GM21737 (cell line): ENCODE measurements around the gene PDZD7.
A peak's percentile ranks its signal among the peaks of the same experiment; 100 is the strongest.
"Not testable (repeated sequence)": the region's sequence is repeated elsewhere in the genome, so short reads cannot be mapped to it uniquely, and the experiment has no call there.

ENCODE experiments used
- ATAC-seq: cut with Tn5 transposase; IDR thresholded peaks from one replicate; pipeline ENCODE4 v1.9.1; 2021; ENCODE audit warnings: mild to moderate bottlenecking, moderate library complexity; ENCODE audit not compliant: unreplicated experiment

Gene PDZD7

DNA sequence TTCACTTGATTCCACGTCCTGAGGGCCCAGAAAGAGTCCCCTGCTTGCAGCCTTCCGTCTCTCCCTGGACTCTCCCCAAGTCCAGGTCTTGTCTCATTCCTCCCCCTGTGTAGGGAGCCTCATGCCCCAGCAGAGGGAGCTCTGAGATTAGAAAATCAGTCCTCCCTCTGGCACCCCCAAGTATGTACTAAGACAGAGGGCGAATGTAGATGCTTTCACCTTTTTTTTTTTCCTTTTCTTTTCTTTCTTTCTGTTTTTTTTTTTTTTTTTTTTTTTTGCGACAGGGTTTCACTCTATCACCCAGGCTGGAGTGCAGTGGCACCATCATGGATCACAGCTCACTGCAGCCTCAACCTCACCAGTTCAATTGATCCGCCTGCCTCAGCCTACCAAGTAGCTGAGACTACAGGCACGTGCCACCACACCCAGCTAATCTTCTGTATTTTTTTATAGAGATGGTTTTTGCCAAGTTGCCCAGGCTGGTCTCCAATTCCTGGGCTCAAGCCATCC lies 10.4 kb upstream of the PDZD7 start:
- peak; percentile 69 for ATAC-seq

DNA sequence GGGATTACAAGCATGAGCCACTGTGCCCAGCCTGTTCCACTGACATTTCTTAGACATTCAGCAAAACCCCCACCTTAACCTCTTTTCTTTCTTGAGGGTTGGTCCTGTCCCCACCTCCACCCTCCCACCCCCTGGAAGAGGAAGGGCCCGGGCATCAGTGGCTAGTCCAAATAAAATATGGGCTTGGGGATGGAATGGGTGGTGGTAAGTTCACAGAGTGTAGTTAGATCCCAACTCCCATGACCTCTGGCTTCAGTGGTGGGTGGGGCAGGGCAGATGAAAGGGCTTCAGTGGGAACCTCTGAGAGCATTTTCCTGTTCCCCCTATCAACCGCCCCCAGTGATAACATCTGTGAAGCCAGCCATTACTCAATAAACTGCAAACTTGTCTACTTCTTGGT lies 9.9 kb upstream of the PDZD7 start:
- ATAC-seq: no peak

DNA sequence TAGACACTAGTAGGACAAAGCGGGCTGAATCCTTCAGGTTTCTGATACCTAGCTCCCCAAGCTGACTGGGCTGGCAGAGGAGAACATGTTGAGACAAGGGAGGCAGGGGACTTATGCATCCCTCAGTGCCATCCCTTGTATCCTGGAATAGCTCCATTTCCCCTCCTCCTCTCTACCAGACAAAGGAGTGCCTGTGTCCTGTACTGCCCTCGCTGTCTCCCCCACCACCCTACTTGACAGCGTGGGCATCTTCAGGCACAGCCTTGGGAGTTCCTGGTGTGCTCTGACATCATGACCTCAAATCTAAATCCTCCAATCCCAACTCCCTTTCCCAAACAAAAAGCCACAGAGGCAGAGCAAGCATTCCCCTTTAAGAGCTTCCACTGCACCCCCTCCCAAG lies 9.1 kb upstream of the PDZD7 start:
- no peak for ATAC-seq

DNA sequence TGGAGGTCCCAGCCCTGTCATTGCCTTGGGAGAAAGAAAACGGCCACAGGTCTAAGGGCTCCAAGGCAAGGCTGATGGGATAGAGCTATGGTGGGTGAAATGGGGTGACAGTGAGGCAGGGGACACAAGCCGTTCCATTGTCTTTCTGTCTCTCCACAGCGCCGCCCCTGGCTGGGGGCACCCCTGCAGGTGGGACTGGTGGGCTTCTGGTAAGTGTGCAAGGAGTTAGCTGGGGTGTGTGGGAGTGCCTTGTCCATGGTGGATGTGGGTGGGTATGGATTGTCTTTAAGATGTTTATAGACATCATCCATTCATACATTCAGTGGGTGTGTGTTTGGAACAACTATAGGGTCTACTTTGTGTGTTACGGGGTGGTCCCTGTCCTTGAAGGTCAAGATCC lies 7.6 kb upstream of the PDZD7 start:
- ATAC-seq: no peak

DNA sequence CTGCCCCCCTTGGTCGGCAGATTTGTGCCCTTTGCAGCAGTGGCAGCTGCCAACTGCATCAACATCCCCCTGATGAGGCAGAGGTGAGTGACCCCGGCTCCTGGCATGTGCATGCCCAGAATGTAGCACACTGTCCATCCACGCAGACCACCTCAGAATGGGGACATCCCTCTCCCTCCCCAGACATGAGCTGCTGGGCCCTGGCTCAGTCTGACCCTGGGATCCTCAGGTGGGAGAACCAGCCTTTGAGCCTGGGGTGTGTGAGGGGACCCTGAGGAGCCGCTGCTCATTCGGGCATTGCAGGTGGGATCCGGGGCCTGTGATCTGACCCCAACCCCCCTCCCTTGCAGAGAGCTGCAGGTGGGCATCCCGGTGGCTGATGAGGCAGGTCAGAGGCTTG lies 5.8 kb upstream of the PDZD7 start:
- no peak for ATAC-seq

DNA sequence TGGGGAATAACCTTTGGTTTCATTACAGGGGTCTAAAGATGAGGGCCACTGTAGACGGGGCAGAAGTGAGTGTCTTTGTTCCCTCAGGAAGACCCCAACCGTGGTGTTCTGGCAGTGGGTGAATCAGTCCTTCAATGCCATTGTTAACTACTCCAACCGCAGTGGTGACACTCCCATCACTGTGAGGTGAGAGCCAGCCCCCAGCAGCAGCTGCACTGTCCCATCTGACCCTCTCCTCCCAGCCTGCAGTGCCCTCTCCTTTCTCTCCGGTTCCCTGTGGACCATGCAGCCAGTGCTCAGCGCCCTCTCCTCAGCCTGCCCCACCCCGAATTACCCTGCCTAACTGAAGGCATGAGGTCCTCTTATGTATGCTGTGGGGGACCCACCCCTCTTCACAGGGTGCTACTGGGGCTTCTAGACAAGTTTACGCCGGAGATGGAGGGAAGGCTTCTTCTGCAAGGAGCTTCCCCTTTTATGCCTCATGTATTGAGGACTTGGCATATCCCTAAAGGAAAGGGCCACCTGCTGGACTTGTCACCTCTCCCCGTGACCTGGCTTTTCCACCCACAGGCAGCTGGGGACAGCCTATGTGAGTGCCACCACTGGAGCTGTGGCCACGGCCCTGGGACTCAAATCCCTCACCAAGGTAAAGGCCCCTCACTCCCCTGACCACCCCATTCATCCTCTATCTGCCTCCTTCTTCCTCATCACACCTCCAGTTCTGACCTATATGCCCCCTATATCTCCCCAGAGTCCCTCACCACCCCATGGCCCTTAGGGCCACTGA lies 5.2 kb upstream of the PDZD7 start:
- no peak for ATAC-seq

DNA sequence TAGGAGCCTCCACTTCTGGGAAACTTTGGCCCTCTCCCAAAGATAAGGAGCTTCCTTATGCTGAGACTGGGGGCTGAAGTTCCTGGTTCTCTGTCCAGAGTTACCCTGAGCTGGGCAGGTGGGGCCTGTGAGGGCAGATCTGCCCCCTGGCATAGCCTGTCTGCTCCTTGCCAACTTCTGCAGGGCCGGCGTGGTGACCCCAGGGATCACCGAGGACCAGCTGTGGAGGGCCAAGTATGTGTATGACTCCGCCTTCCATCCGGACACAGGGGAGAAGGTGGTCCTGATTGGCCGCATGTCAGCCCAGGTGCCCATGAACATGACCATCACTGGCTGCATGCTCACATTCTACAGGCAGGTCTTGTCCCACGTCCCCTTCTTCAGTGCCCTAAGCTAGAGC lies 4.4 kb upstream of the PDZD7 start:
- ATAC-seq: no peak

DNA sequence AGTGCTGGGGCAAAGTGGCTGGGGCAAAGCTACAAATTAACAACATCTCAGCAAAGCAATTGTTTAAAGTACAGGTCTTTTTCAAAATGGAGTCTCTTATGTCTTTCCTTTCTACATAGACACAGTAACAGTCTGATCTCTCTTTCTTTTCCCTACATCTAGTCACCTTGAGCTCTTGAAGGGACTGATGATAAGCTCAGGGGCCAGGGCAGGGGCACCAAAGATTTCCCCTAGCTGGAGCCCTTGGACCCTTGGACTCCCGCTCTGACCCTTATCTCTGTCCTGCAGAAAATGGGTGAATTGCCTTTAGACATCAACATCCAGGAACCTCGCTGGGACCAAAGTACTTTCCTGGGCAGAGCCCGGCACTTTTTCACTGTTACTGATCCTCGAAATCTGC lies 3.5 kb upstream of the PDZD7 start:
- not testable (repeated sequence) for ATAC-seq

DNA sequence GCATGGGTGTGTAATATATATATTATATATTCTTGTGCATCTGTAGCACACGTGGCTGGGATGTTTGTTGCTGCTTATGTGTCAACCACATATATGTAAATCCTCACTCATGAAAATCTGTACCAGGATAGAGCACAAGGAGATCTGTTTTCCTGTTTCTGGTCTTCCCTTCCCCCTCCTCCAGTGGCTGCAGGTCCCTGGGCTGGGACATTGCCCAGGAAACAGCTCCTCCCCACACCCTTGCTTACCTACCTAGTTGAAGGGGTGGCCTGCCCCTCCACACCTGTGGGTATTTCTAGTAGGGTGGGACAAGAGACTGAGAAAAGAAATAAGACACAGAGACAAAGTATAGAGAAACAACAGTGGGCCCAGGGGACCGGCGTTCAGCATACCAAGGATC lies 2.3 kb upstream of the PDZD7 start:
- no peak for ATAC-seq

DNA sequence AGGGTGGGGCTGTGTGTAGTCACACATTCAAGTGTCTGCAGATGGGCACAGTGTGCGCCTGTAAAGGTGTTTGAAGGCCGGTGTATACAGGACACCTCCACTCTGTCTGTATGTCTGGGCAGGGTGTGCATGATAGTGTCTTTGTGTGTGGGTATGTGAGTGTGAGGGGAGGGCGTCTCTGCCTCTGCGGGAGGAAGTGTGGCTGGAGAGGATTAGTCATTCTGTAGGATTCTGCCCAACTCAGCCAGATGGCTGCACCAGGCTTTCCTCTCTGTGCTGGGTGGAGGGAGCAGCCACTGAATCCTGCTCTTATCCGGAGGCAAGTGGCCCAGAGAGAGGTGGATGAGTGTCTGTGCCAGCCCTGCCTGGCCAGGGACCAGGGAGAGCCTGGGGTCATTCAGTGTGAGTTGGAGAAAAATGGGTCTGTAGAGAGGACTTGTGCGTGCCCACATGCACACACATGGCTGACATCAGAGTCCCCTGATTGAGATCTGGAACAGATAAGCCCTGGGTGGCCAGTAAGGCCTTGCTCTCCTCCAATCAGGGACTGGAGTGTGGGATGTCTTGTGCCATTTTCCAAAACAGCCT lies 1.8 kb upstream of the PDZD7 start:
- no peak for ATAC-seq

DNA sequence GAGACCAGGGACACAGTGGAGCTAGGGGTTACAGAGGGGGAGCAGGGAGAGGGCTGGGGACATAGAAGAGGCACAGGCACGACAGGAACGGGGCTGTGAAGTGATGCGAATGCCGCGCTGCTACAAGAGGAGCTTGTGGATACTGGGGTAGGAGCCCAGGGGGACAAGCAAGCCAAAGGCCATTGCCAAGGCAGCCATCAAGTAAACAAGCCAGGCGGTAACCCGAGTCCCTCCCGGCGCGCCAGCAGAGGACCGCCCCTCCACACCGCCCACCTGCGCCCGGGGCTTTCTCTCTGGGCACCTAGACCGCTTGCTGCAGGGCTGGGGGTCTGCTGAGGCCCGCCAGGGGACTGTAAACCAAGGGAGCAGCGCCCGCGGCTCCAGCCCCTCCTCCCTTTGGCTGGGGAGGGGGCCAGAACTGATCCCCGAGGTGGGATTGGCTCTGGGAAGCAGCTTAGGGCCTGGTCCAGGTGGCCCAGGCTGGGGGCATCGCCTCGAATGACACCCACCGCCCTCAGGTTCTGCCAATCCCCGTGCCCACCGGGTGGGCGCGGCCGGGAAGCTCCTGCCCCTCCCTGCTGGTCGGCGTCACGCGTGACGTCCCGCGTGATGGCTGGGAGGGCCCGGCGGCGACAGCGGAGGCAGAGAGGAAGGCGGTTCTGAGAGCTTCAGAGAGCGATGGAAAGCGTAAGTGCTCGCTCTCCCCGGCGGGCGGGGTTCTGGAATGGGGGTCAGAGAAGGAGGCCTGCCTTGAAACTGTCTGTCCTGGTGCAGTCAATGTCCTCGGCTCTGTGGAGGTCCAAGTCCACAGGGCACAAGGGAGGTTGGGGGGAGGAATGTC lies 1.1 kb upstream of the PDZD7 start:
- no peak for ATAC-seq

DNA sequence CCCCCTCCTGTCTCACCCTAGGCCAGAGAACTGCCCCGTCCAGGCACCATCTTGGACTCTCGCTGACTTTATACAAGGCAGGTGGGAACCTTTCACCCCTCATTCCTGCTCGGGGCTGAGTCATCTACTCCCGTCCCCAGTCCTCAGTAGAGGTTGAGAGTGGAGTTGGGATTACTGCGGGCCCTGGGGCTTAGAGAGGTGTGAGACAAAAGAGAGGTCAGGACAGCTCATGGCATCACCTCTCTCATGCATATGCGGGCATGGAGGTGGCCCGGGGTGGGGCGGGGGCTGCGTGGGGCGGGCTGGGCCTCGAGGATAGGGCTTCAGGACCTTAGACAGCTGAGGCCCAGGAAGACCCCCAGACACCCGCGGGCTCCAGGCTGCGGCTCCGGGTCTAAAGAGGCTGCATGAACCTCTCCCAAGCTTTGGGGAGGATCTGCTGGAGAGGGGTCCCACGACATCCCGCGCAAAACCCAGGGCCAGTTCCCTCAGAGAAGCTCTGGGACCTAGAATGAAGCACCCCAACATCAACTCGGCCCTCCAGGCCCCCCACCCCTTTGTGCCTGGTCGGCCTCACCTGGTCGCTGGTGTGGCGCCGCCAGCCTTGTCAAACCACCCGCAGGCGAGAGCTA lies 317 bp downstream of the PDZD7 start:
- no peak for ATAC-seq

DNA sequence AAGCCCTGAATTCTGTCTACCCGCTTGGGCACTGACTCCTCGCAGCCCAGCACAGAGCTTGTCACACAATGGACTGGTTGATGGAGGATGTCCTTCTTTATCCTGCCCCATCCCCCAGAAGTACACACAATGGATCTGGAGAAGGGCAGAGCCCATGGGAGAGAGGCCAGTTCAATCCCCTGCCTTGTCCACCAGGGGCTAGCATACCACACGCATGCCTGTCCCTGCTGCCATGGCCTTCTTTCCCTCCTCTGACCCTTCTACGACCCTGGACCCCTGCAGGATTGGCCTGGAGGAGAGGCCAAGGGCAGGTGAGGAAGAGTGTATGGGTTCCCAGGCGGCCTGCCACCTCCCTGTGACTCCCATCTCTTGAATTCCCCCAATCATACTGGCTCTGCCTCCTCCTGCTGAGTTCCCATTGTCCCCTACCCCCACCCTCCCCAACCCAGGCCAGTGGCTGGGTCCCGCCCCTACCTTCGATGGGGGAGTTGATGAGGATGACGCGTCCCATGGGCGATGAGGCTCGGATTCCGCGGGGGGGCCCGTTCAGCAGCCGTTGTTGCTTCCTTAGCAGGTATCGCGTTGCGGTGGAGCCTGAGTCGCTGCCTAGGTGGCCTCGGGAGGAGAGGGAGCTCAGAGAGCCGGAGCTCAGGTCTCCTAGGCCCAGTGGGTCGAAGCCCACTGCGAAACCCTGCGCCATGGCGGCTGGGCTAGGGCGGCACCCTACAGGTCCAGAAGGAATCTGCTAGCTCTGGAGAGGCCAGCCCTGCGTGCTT lies 1.2 kb downstream of the PDZD7 start:
- no peak for ATAC-seq

DNA sequence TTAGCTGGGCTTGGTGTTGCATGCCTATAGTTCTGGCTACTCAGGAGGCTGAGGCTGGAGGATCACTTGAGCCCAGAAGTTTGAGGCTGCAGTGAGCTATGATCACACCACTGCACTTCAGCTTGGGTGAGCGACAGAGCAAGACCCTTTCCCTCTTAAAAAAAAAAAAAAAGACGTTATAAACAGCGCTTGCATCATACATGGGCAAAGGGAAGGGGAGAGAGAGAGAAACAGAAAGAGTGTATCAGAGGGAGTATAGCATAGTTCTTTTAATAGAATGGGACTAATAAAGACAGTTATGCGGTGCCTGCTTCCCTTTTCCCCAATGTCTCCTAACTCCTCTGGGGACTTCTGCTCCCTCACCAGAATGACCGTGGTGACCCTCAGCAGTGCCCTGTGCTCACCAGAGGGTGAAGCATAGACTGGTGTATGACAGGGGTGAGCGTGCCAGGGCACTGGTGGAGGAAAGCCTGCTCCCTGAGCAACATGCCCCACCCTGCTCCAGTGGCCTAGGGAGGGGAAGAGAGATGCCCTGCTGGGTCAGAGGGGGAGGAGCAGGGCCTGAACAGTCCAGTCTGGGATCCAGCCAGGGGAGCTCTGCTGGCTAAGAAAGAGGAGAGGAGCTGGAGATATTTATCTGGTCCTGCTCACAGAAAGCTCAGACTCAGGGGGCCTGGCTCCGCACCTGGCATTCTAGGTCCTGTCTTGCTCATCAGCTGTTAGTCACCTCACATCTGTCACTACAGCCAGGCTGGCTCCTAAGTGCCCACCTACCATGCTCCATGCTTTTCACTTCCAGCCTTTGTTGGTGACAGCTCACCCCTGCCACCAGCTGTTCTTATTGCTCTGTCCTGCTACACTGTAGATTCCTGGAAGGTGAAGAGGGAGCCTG lies 2.2 kb downstream of the PDZD7 start:
- ATAC-seq: no peak

DNA sequence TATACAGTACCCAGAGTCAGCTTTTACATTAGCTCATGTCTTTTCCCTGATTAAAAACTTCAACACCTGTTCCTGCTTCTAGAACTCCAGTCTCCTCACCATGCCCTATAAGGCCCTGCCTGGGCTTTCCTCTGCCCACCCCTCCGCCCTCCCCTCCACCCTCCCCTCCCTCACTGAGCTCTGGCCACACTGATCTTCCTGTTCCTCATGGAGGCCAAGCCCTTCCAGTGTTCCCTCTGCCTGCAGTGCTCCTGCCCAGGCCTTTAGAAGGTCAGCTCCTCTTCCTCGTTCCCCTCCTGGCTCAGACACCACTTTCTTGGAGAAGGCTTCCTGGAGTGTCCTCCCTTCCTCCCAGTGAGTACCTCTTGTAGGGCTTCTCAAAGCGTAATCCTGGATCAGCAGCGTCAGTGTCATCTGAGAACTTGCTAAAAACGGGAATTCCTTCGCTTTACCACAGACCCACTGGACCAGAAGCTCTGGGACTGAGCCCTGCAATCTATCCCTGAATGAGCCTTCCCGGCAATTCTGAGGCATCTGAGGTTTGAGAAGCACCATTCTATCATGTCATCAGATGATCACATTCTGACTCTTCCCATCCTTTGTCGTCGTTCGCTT lies 3.7 kb downstream of the PDZD7 start:
- ATAC-seq: no peak

DNA sequence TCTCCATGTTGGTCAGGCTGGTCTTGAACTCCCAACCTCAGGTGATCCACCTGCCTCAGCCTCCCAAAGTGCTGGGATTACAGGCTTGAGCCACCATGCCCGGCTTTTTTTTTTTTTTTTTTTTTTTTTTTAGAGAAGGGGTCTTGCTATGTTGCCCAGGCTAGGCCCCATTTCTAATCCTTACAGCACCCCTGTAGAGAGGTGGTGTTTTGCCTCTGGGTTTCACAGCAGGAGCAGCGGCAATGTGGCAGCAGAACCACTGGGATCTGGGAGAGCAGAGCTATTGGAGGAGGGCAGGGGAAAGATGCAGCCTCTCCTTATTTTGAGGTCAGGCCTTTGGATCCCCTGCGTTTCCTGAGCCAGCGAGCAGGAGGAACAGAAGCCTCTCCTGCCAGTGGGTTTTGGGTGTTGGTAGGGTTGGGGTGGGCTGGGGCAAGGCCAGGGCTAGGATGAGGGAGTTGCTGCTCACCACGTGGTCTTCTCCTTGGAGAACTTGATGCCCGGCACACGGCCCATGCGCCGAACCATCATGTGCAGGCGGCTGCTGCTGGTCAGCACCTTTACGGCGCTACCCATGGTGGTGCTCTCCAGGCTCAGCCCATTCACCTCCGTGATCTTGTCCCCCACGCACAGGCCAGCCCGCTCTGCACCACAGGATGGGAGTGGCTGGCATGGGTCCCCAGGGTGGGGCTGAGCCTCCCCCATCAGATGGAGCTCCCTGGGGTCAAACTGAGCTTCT lies 7.8 kb downstream of the PDZD7 start:
- ATAC-seq: no peak

DNA sequence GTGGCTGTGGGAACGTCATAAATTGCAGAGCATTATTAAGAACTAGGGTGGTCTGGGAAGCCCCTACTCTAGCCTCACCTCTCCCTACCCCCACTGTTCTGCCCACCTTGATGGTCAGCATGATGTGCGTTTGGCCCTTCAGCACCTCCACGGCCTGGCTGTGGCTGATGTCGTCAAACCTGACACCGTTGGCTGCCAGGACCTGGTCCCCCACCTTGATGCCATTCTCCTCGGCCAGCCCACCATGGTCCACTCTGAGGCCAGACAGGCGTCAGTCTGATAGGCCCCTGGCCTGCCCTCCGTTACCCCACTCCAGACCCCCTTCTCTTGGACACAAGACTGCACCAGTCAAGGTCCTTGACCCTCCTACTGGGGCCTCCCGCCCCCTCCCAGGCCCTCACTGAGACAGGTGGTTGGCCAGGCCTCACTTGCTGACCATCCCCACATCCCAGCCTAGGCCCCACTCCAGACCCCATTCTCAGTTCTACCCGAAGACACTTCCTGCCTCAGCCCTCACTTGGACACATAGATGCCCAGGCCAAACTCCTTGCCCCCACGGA lies 9.2 kb downstream of the PDZD7 start:
- no peak for ATAC-seq

DNA sequence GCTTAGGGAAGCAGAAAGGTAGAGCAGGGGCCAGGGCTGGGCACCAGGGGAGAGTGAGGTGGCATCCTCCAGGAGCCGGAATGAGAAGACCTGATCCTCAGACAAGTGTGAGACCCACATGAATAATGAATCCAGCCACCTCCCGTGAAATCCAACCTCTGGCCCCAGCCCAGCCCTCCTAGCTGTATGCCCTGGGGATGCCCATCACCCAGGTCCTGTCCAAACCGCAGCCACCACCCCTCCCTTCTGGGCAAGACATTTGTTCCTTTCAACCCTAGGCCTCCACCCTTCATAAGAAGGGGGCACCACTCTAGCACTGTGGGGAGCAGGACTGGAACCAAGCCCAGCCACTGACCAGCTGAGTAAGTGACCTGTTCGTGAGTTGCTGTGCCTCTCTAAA lies 9.7 kb downstream of the PDZD7 start:
- ATAC-seq: no peak
